Measurements from ENCODE around the gene PCDH1. TPM values are rescaled to one million over a fixed set of nuclear protein-coding genes. Genes with fewer than 3 reads are reported as not detected.
"Not testable (repeated sequence)": the region's sequence is repeated elsewhere in the genome, so short reads cannot be mapped to it uniquely, and the experiment has no call there.

Gene PCDH1
- total RNA-seq, 2 donors from 2014 or later: 133 to 147 TPM

GRCh38 chr5:141823056-141823455 is 55.2 kb downstream of the PCDH1 start:
- no peak for DNase-seq
- intact Hi-C loops (cut with DNase I, micrococcal nuclease): no loop called here
- ATAC-seq: no peak

DNA sequence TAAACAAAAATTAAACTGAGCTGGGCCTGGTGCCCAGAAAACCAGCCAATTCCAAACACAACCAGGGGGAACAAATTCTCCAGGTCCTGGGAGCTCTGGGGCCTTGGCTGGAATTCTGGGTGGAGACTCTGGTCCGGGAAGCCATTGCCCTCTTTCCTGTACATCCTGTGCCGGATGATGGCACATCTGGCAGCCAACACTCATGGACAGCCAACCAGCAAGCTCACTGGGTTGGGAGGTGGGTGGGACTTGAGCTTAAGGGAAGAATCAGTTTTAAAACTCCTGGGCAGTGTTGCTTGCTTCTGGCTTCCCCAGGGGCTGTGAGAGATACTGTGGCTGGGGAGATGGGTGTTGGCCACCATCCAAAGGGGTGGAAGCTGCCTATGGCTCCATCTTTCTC is 56.1 kb downstream of the PCDH1 start:
- DNase-seq: no peak
- no peak for ATAC-seq
- intact Hi-C loops (cut with DNase I, micrococcal nuclease): no loop called here

DNA sequence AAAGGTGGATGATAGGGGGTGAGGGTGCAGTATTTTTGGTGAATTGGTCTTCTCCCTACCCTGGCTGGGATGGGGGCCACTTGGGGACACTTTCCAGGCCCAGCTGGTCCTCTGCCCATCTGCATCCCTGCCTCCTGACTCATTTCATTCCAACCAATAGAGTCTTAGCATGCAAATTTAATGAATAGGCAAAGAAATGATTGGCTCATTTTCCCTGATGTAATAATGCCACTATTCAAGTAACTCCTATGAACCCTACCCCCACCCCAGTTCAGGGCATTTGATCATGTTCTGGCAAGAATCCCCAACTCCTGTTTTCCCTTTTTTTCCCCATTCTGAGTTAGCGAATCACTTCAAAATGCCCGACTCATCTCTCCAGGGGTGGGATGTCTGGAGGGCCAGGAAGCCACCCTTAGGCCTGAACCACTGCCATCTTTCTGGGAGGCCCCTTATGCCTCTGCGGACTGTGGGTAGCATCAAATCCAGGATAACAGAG is 56.7 kb downstream of the PCDH1 start:
- no peak for DNase-seq
- no peak for ATAC-seq
- intact Hi-C loops (cut with DNase I, micrococcal nuclease): no loop called here

GRCh38 chr5:141820686-141821085 is 57.5 kb downstream of the PCDH1 start:
- intact Hi-C loops (cut with DNase I, micrococcal nuclease); DNase-seq; ATAC-seq: not testable (repeated sequence)

- intact Hi-C loops (cut with DNase I, micrococcal nuclease): no loop called here
- DNase-seq: no peak
- no peak for ATAC-seq
Measured at GRCh38 chr5:141817631-141818030, 60.6 kb downstream of the PCDH1 start.

DNA sequence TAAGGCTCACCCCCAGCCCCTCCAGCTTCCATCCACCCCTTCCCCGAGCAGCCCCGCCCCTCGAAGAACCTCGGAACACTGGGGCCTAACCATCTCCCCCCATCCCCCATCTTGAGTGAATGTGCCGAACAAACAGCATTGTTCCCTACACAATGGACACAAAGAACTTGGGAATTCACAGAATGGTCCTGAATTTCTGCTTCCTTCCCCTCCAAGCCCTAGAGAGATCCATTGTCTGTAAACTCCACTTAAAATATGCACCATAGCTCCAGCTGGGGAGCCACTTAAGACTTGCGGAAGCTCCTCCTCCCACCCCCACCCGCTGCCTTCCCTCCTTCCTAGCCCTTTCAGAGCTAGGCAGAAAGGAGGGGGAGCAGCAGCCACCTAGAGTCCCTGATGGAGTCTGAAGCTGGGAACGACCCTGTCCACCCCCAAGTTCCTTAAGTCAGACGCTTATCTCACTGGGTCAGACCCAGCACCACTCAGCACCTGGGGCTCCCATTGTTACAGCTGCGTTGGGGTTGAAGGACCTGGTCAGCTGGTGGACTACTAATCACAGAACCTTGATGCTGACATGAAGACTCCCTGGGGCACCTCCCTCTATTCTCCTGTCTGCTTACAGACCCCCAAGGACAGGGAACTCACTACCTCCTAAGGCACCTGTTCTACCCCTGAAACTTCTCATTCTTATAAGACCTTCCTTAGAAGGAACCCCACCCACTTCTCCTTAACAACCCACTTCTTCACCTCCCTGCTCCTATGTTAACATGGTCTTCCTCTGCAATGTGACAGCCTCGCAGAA is 61.4 kb downstream of the PCDH1 start:
- no peak for DNase-seq
- ATAC-seq: no peak
- intact Hi-C loops (cut with DNase I, micrococcal nuclease): no loop called here

GRCh38 chr5:141815796-141816180 is 62.4 kb downstream of the PCDH1 start:
- no peak for ATAC-seq
- no peak for DNase-seq
- intact Hi-C loops (cut with DNase I, micrococcal nuclease): no loop called here

DNA sequence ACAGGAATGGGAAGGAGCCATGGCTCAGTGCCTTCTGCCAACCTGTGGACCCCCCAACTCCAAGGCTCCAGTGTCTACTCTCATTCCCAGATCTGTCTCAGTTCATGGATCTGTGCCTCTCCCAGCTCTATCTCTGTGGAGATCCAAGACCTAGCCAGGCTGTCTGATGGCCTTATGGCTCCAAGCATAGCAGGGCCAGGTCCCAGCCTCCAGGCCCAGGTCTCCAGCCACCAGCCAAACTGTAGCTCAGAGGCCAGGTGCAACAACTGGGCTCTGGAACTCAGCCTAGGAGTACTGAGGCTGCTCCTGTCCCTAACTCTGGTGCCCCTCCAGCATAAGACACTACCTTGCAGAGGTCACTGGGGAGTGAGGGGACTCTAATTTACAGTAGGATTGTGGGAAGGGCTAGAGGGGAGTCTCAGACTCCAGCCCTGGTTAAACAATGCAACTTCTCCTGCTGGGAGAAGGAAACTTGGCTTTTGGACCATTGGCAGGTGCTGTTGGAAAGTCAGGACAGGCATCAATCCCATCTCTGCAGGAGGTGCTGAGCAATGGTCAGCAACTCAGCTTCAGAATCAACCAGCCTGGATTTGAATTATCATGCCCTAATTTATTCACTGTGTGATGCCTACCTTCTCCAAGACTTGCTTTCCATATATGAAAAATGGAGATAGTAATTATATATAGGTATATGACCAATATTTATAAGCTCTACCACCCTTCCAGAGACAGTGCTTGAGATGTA is 63.0 kb downstream of the PCDH1 start:
- ATAC-seq (no peak), DNase-seq (no peak)
- intact Hi-C loops (cut with DNase I, micrococcal nuclease): no loop called here

DNA sequence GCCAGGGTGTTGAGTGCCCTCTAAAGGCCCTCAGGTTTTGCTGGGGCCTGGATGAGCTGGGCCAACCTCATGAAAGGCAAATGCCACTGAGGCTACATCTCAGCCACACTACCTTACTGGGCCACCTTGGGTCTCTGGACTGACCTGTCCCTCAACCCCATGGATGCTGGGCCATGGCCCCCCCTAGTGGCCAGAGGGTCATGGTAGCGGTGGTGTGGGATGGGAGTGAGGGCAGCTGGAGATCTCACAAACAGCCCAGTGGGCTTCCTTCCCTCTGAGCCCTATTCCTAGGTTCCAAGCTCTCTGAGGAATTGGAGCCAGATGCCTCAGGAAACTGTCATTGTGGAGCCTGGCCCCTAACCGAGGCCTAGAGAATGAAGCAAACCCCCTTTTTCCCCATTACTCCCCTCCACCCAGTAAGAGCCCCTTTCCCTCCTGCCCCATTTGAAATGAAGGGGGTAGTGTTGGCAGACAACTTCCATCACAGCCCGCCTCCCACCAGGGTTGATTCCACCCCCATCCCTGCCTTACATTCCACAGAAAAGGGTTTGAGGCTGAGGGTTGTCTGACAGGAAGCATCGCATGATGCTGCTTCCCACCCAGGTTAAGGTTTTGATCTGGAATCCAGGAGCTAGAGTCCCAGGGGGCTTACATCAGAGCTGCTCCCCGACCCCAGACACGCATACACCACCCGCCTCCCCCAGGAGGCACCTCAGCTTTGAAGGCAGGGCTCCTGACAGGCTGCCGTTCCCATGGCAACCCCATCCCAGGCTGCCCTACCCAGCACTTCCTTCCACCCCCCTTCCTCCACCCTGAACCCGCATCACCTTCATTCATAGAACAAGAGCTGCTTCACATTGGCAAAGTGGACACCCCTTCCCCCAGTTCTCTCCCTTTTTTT is 63.9 kb downstream of the PCDH1 start:
- intact Hi-C loops (cut with DNase I, micrococcal nuclease): no loop called here
- peak; percentile 42 to 76 for DNase-seq
- ATAC-seq: peak; percentile 81

GRCh38 chr5:141812512-141812911 is 65.7 kb downstream of the PCDH1 start:
- no peak for ATAC-seq
- intact Hi-C loops (cut with DNase I, micrococcal nuclease): no loop called here
- no peak for DNase-seq

- intact Hi-C loops (cut with DNase I, micrococcal nuclease): no loop called here
- ATAC-seq: peak; percentile 34
- DNase-seq: peak in 1 of 2 donors; percentile 13
Measured at GRCh38 chr5:141811287-141812155, 66.7 kb downstream of the PCDH1 start.

DNA sequence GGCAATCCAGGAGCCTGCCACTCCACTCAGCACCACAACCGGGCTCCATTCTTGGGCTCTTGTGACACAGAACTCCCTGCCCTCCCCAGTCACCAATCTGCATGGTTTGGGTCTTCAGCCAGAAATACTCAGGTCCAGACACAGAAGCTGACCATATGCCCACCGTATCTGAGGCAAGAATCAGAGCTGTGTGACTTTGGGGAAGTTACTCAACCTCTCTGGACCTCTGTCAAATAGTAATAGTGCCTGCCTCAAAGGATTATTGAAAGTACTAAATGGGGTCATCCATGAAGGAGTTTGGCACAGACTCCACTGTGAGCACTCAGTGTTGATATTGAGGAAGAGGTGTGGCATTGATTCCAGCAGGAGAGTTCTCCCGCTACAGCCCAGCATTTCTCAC is 67.5 kb downstream of the PCDH1 start:
- ATAC-seq (no peak), DNase-seq (no peak)
- intact Hi-C loops (cut with DNase I, micrococcal nuclease): no loop called here

- intact Hi-C loops (cut with DNase I, micrococcal nuclease): no loop called here
- ATAC-seq (no peak), DNase-seq (no peak)
Measured at GRCh38 chr5:141809380-141810096, 68.7 kb downstream of the PCDH1 start.

DNA sequence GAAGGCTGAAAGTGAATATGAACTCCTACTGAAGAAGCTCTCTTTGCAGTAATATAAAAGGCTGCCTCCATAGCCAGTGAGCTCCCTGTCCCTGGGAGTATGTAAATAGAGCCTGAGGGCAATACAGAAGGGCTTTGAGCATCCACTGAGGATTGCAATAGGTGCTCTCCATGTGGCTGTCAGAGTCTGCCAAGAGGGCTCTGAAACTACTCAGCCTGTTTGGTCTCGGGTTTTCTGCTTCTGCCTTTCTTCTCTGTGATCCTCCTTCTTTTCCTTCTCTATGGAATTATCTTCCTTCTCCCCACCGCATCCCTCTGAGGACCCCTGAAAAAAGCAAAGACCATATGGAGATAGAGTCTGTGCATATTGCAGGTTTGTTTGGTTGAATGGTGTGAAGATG is 69.4 kb downstream of the PCDH1 start:
- intact Hi-C loops (cut with DNase I, micrococcal nuclease): no loop called here
- ATAC-seq: no peak
- no peak for DNase-seq

DNA sequence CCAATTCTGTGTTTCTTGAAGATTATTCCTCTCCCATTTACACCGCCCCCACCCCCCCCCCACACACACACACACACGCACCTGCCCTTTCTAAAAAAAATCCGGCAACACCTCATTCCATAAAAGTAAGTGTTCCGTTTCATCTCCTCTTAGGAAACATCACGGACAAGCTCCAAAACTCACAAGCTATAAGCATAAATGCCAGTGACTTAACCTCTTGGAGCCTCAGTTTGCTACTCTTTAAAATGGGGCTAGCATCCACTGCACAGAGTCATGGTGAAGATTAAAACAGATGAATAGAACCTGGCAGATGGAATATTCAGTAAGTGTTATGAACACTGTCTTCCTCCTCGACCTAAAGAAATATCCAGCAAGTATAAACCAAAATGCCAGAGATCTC is 70.5 kb downstream of the PCDH1 start:
- ATAC-seq: no peak
- intact Hi-C loops (cut with DNase I, micrococcal nuclease): no loop called here
- DNase-seq: no peak

- ATAC-seq (no peak), DNase-seq (no peak)
- intact Hi-C loops (cut with DNase I, micrococcal nuclease): no loop called here
Measured at GRCh38 chr5:141807329-141807728, 70.9 kb downstream of the PCDH1 start.

DNA sequence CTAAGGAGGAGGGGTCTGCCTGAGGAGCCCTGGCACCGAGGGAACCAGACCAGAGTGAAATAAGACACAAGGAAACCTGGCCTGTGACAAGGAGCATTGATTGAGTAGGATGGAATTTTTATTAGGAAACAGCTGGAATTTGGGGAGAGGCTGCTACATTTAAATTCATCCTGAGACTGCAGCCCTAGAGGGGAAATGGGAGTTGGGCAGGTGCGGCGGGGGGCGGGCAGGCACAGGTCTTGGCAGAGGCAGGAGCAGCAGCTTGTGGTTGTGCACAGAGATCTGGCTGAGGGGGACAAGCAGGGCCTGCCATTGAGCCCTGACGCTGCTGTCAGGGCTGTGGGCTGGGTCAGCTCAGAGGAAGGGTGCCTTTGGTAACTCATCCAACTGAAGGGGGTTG is 71.6 kb downstream of the PCDH1 start:
- intact Hi-C loops (cut with DNase I, micrococcal nuclease): no loop called here
- ATAC-seq: no peak
- no peak for DNase-seq

Data from left colon (tissue), 2 donors.